GM19239 (cell line): ENCODE data around the gene NLRC5.
"Not testable (repeated sequence)": the region's sequence is repeated elsewhere in the genome, so short reads cannot be mapped to it uniquely, and the experiment has no call there.

Source experiments
- DNase-seq: peaks from one replicate; pipeline ENCODE4 v3.0.0; 2011; ENCODE audit warnings: low spot score; ENCODE audit not compliant: insufficient read length
- FAIRE-seq: peaks from 2 replicates; lab custom pipeline; 2011; peaks lifted over from hg19 to GRCh38; lab: Jason Lieb, UNC

The NLRC5 gene

DNA sequence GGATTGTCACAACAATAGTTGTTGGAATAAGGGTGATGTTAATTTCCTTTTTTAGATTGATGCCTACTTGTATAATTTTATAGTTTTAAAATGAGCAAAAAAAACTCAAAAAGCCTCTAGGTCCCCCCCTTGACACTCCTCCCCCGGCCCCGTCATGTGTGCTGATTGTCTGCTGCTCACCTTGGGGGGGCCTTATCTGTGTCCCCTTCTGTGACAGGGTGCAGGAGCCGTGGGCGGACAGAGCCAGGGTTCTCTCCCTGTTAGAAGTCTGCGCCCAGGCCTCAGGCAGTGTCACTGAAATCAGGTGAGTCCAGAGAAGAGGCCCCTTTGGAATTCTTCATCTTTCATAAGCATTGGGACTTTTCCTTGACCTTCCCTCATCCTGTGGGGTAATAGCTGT is 75.6 kb downstream of the NLRC5 start:
- FAIRE-seq (no peak), DNase-seq (no peak)

DNA sequence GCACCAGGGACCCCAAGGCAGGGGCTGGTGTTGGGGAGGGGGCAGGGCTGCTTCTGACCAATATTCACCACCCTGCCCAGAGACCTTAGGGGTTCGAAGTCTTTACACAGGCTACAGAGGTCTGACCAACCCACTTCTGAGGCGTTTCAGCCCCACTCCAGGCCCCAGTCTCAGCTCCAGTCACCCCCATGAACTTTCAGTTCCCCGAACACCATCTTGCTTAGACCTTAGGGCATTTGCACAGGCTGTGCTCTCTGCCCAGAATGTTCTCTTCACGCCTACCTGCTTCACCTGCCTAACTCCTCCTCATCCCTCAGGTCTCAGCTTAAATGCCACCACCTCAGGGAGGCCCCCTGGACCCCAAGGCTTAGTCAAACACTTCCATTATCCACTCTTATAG is 77.3 kb downstream of the NLRC5 start:
- DNase-seq (no peak), FAIRE-seq (no peak)

DNA sequence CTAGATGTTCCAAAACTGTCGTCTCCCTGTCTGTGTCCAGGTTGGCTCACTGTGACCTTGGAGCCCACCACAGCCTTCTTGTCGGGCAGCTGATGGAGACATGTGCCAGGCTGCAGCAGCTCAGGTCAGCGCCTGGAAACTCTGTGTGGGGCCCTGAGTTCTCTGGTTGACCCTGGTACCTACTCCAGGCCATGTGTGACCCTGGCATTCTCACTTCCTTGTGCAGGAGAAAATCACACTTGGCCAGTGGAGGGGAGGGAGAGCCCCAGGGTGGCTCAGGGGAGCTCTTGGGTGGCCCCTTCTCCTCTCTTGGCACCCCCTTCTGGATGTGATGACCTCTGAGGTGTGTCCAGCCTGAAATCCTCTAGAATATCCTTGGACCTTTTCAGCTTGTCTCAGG is 78.0 kb downstream of the NLRC5 start:
- FAIRE-seq = no peak
- no peak for DNase-seq

DNA sequence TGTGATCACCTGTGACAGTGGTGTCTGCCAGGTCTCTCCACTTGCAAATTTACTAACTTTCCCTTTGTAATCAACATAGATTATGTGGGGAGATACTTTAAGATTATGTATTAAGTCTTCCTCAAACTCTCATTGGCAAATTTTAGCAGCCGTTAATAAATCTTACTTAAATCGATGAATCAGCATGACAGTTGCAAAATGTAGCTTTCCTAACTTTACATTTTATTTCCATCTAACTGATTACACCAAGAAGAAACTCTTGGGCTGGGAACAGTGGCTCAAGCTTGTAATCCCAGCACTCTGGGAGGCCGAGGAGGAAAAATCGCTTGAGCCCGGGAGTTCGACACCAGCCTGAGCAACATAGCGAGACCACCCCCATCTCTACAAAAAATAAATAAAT is 79.7 kb downstream of the NLRC5 start:
- DNase-seq = no peak
- no peak for FAIRE-seq

DNA sequence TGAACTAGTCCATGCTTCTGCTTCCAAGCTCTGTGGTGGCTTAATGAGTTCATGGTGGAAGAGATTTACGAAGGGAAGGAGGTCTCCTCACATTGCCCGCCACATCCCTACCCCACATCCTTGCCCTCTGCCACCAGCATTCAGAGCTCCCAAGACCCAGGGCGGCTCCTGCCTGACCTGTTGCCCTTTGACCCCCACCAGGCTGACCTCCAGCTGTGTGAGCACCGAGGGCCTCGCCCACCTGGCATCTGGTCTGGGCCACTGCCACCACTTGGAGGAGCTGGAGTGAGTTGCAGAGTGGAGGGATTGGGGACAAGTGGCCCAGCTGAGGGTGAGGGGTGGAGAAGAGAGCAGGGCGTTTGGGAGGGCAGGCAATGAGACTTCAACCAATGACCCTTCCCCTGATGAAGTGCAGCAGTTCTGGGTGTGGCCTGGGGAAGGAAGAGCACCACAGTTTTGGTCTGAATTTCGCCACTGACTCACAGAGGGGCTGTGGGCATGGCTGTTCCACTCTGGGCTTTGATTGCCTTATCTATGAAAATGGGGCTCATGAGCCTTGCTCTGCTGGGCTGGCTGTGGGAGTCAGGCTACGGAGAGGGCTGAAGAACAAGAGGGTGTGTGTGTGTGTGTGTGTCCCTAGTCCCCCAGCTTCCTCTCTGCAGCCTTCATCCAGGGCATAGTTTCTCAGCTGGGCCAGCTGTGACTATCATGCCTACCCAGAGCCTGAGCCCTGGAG is 80.4 kb downstream of the NLRC5 start:
- FAIRE-seq (no peak), DNase-seq (no peak)

DNA sequence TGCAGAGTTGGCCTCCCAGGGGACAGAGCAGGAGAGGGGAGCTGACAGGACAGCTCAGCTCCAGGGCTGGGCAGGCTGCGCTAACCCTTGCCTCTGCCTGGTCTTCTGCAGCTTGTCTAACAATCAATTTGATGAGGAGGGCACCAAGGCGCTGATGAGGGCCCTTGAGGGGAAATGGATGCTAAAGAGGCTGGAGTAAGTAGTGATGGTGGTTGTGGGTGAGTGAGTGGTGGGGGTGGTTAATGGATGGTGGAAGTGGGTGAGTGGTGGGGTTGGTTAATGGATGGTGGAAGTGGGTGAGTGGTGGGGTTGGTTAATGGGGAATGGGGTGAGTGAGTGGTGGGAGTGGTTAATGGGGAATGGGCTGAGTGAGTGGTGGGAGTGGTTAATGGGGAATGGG is 81.1 kb downstream of the NLRC5 start:
- DNase-seq = no peak

DNA sequence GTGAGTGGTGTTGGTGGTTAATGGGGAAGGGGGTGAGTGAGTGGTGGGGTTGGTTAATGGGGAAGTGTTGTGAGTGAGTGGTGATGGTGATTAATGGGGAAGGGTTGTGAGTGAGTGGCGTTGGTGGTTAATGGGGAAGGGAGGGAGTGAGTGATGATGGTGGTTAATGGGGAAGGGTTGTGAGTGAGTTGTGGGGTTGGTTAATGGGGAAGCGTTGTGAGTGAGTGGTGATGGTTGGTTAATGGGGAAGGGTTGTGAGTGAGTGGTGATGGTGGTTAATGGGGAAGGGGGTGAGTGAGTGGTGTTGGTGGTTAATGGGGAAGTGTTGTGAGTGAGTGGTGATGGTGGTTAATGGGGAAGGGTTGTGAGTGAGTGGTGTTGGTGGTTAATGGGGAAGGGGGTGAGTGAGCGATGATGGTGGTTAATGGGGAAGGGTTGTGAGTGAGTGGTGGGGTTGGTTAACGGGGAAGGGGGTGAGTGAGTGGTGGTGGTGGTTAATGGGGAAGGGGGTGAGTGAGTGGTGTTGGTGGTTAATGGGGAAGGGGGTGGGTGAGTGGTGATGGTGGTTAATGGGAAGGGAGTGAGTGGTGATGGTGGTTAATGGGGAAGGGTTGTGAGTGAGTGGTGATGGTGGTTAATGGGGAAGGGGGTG is 81.8 kb downstream of the NLRC5 start:
- FAIRE-seq, DNase-seq: not testable (repeated sequence)

More for the DNA sequence above, 81.1 kb downstream of the NLRC5 start:
- no peak for FAIRE-seq

DNA sequence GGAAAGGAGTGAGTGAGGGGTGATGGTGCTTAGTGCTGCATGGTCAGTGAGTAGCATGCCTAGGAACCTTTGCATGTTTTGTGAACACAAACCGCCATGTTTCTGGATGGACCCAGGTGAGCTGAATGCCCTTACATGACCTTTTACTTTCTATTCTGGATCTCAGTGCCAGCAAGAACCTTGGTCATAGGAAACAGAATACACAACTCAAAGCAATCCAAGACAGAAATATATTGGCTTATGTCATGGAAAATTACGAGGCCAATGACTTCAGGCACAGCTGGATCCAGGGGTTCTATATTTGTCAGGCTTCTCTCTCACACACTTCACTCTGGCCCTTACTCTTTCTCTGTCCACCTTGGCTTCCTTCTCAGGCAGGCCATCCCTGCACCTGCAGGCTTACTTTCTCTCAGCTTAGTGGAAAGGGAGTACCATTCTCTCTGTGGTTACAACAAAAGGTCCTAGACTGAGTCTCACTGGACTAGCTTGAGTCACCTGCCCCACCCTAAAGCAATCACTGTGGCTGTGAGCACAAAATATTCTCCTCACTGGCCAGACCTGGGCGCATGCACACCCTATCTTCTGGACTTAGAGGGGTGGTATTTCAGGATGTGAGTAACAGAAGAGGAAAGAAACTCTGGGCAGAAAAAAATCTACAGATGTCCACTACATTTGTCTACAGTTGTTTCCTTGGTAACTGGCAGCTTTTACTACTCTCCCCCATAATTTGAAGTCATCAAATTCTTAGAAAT is 82.7 kb downstream of the NLRC5 start:
- no peak for FAIRE-seq
- DNase-seq = no peak

DNA sequence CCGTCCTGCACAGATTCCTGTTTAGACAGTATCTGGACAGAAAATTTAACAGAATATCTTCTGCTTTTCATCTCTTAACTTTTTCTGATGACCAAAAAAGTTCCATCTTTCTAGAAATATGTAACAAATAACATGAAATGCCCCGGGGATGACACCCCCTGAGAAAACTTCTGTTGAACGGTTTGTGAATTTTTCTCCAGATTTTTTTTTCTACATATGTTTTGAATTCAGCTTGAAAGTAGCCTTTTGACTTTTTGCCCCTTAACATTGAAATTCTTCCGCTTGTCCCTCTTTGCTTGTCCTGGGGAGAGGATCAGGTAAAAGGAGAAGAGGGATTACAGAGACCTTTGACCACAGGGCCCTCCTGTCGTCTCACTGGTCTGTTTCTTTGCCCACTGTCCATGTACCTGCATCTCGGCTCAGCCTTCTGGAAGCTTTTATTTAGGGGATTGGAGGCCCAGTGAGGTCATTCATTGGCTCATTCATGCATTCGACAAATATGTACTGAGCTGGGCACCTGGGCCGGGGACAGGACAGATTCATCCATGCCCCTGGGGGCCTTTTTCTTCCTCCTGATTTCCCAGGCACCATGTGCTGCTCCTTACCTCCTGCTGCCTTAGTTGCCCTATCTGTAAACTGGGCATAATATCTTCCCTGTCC is 83.4 kb downstream of the NLRC5 start:
- FAIRE-seq (no peak), DNase-seq (no peak)

DNA sequence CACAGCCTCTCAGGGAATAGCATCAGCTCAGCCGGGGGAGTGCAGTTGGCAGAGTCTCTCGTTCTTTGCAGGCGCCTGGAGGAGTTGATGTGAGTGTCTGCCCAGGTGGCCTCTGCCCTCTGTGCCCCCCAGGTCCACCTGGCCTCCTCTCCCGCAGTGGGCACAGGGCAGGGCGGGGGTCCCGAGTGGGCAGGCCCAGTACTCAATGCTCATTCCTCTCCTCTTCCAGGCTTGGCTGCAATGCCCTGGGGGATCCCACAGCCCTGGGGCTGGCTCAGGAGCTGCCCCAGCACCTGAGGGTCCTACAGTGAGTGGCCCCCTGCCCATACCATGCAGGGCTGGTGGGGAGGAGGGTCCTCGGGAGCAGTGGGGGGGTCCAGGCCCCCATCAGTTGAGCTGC is 88.4 kb downstream of the NLRC5 start:
- DNase-seq = no peak
- no peak for FAIRE-seq

DNA sequence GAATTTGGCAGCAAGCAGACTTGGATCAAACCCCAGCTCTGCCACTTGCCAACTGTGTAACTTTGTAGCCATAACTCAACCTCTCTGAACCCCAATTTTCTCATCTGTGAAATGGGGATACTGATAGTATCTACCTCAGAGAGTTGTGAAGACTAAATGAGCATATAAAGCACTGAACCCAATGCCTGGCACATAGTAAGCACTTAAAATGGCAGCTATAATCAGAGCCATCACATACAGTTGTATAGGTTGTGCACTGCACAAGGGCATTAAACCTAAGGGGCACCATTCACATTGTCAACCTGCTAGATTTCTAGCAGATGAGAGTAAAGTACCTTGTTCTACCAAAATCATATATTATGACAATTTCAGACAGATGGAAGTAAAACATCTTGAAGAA is 92.4 kb downstream of the NLRC5 start:
- FAIRE-seq (no peak), DNase-seq (no peak)

DNA sequence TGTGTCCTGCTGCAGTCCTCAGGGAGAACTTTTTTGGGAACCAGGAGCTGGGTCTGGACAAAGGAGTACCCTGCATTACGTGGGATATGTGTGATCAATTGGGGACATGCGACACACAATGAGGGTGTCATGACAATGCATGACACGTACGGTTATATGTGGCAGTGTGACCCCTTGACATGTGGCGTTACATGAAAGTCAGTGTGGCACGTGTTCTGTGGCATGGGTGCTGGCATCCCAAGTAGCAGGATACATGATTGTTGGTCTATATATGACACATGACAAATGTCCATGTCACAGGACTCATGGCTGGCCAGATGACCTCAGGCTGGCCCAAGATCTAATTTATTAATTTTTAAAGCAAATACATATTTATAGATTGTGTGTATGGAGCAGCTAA is 93.3 kb downstream of the NLRC5 start:
- DNase-seq (no peak), FAIRE-seq (no peak)

DNA sequence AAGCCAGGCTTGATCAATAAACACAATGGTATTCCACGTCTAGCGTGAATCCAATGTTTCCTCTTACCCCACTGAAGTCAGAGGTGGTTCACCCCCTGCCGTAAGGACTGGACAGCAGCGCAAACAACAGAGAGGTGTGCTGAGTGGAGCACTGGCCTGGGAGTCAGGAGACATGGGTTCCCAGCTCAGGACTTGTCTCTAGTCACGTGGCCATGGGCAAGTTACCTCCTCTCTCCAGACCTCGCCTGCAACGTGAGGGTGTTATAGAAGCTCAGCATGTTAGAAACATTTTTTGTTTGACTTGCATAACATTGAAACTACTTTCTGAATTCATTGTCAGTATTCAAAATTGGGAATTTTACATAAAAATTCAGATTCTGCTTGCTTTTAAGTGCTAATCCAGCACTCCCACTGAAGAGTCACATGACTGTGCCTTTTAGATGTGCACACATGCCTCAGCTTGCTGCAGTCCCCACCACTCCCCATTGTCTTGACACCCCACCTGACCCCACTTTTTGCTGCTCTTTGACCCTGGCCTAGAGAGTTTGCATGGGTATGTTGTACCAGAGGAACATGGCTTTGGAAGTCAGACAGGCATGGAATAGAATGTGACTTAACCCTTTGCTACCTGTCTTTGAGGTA is 94.2 kb downstream of the NLRC5 start:
- FAIRE-seq (no peak), DNase-seq (no peak)

DNA sequence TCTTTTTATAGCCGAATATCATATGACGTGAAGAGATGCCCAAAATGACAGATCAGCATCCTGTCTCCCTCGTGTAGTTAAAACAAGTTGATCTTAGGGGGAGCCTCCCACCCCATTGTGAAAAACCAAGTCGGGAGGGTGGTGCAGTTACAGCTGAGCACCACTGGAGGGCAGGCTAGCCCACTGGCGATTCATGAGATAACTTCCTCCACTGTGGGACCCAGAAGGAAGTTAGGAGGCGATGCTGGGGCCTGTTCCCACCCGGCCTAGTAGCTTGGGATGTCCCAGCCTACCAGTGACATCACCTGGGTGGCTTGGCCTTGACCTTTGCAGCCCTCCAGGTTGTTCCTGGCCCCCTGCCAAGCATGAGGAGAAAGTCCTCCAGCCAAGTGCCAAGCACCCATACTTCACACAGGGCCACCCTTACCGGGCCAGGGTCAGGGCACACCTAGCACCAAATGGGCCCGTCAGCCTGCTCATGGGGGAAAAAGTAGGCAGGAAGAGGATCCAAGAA is 95.0 kb downstream of the NLRC5 start:
- peak; percentile 83 for DNase-seq
- FAIRE-seq = peak; percentile 99

DNA sequence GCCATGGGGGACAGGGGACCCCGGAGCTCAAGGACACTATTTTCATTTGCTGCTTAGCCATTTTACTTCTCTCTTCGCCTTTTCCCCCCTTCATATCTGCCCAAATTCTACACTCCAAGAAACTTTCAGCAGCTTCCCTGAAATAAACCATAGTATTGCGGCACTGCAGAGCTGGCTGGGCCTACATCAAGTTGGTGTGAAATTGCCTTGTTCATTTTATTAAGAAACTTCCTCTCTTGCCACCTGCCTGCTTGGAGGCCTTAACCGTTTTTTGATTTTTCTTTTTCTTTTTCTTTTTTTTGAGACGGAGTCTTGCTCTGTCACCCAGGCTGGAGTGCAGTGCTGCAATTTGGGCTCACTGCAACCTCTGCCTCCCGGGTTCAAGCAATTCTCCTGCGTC is 95.6 kb downstream of the NLRC5 start:
- no peak for FAIRE-seq
- DNase-seq = no peak

DNA sequence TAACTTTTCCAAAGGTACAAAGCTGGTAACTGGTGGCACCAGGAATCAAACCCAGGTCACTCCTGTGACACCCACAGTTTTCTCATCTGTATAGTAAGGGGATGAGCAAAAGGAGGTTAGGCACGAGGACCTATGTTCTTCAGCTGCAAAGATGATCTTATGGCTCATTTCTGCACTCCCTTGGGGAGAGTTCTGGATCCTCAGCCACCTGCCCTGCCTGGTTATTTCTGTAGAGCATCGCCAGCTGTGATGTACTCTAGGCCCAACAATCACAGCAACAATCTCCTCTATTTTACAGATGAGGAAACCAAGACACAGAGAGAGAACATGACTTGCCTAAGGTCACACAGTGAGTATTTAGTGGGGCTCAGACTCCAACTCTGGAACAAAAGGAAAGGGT is 97.6 kb downstream of the NLRC5 start:
- DNase-seq (no peak), FAIRE-seq (no peak)

DNA sequence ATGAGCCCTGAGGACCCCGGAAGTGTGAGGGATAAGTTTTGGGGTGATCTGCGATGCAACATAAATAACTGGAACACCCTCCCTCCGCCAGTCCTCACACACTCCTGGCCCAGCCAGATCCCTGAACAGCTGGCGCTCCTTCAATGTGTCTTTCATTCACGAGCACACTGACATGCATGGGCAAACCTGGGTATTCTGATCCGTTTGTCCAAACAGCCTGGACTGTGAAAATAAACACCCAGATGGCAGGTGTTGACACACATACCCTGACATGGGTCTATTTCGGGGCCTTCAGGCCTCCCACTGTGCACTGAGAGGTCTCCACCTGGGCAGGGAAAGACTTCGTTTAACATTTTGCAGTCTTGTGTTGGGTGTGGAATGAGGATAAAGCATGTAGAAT is 100.0 kb downstream of the NLRC5 start:
- DNase-seq = no peak
- no peak for FAIRE-seq

DNA sequence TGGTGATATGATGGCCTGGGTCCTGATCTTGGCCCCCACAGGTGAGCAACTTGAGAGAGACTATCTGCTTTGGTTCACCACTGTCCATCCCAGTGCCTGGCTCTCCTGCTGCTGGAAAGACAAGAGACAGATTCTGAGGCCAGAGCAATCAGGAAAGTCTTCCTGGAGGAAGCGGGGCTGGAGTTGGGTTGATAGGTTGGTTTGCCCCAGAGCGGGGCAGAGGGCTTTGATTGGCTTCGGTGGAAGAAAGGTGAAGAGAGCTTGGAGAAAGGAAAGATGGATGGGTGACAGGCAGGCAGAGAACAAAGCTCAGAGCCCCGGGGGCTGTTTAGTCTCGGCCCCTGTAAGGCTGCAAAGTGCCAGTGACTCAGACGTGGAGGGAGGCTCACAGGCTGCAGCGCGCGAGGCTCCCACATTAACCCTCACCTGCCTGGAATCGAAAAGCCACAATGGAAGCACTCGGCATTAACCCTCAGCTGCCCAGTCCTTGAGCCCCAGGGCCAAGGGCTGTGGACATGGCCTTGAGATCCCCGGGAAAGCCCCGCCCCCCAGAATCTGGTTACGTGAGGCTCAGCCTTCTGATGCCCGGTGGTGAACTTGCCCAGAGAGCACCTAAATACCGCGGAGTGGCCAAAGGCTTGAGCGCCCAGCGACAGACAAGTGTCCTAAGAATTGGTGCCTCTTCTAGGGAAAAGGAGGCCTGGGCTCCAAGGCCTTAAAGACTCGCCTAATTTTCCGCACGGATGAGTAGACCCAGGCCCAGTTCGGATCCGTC is 102.0 kb downstream of the NLRC5 start:
- FAIRE-seq (no peak), DNase-seq (no peak)

DNA sequence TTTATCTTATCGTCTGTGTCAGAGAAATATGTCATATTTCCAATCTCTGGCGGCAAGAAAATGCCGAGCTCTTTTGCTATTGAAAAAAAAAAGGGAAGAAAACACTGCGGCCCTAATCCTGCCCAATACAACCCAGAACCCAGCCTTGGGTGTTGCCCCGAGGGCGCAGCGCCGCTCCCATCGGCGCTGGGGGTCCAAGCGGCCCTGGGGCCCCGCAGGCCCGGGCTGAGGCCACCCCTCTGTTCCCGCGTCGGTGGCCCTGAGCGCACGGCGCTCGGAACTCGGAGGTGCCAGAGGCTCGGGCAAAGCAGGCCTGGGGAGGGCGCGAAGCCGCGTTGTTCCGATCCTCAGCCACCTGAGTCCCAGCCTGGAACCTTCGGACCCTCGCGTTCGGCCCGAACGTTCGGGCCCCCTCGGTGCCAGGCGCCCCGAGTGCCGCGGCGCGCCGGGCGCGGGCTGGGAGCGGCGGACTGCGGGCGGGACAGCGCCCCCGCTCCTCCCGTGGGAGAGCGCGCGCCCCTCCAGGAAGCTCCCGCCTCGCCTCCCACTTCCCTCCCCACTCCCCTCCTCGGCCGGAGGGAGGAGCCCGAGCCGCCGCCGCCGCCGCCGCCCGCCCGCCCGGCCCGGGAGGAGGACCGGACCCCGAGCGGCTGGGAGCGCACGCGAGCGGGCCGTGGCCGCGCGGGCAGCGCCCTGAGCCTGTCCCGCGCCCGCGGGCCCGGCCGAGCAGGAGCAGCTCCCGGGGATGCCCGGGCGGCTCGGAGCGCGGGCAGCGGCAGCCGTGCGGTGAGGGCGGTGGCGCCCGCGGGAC is 102.8 kb downstream of the NLRC5 start, which contains the start of gene CPNE2:
Gene CPNE2, plus strand, starts transcription at position 609 of the 811 bp plus-strand sequence. CDS start 18,160 bp downstream, outside the sequence.
- peak; percentile 71 for DNase-seq
- FAIRE-seq = no peak
